B cell (primary cell): ENCODE results near the gene BHLHA15.

Source experiments
- CTCF ChIP-seq: fragments of 200-600 bp; IDR thresholded peaks from one replicate; pipeline ENCODE4 v1.8.0; 2022; ENCODE audit warnings: antibody characterized with exemption, mild to moderate bottlenecking
- EZH2 ChIP-seq: IDR thresholded peaks from 2 replicates; pipeline ENCODE4 v1.6.1; 2012; ENCODE audit warnings: borderline replicate concordance, low read depth, mild to moderate bottlenecking, moderate library complexity, low read length; ENCODE audit not compliant: insufficient read depth, poor library complexity, severe bottlenecking

GRCh38 chr7:98186452-98187137 is 24.6 kb upstream of the BHLHA15 start:
- TF ChIP-seq CTCF (no peak), EZH2 (no peak)
